Fibroblast of lung (primary cell): ENCODE data around the gene MACROD2. TPM values are rescaled to one million over a fixed set of nuclear protein-coding genes. Genes with fewer than 3 reads are reported as not detected.

ENCODE experiments used
- DNase-seq, 2 donors: peaks; one replicate each; pipeline versions ENCODE4 v3.0.0 to v3.0.0-alpha.2; 2010; ENCODE audit warnings: low read depth in 2 of 2
- H2AFZ ChIP-seq: 2 replicates; pipeline ENCODE4 v1.5.1; 2012; ENCODE audit warnings: low read length, control low read depth, inconsistent platforms
- H3K27ac ChIP-seq: 2 replicates; pipeline ENCODE4 v1.5.1; 2011; ENCODE audit warnings: low read length, control low read depth; ENCODE audit not compliant: insufficient read depth
- H3K27me3 ChIP-seq: 2 replicates; pipeline ENCODE4 v1.5.1; 2011; ENCODE audit warnings: mild to moderate bottlenecking, low read length; ENCODE audit not compliant: control insufficient read depth, insufficient read depth
- H3K36me3 ChIP-seq: 2 replicates; pipeline ENCODE4 v1.5.1; 2011; ENCODE audit warnings: low read length; ENCODE audit not compliant: control insufficient read depth, insufficient read depth
- H3K4me1 ChIP-seq: 2 replicates; pipeline ENCODE4 v1.5.1; 2011; ENCODE audit warnings: low read length; ENCODE audit not compliant: control insufficient read depth, insufficient read depth; ENCODE audit errors: extremely low read depth
- H3K4me2 ChIP-seq: 2 replicates; pipeline ENCODE4 v1.5.1; 2011; ENCODE audit warnings: low read length, control low read depth; ENCODE audit not compliant: insufficient read depth; ENCODE audit errors: extremely low read depth
- H3K4me3 ChIP-seq, 4 experiments: fragments of 200-600 bp in 1 of 4; sonication (generic) in 1 of 4; replicated peaks in 1 of 4; 2 replicates each; pipeline ENCODE4 v1.5.1; 2011 to 2016; ENCODE audit warnings: low read length in 4 of 4, low read depth in 3 of 4, mild to moderate bottlenecking in 3 of 4, control low read depth in 2 of 4, inconsistent platforms in 1 of 4, mixed read lengths in 1 of 4; ENCODE audit not compliant: insufficient read depth in 1 of 4; ENCODE audit errors: control extremely low read depth in 1 of 4
- H3K79me2 ChIP-seq: 2 replicates; pipeline ENCODE4 v1.5.1; 2012; ENCODE audit warnings: mild to moderate bottlenecking, low read length, inconsistent platforms; ENCODE audit not compliant: control insufficient read depth, insufficient read depth
- H3K9ac ChIP-seq: 2 replicates; pipeline ENCODE4 v1.5.1; 2011; ENCODE audit warnings: mild to moderate bottlenecking, low read length, control low read depth; ENCODE audit not compliant: insufficient read depth
- H3K9me3 ChIP-seq: 2 replicates; pipeline ENCODE4 v1.5.1; 2012; ENCODE audit warnings: low read depth, low read length; ENCODE audit not compliant: control insufficient read depth, insufficient read depth
- H4K20me1 ChIP-seq: 2 replicates; pipeline ENCODE4 v1.5.1; 2011; ENCODE audit warnings: low read length; ENCODE audit not compliant: control insufficient read depth, insufficient read depth; ENCODE audit errors: extremely low read depth
- EZH2 ChIP-seq: IDR thresholded peaks from 2 replicates; pipeline ENCODE4 v1.5.1; 2012; ENCODE audit warnings: low read length, control low read depth, mild to moderate bottlenecking; ENCODE audit errors: missing control alignments
- polyA plus RNA-seq, 2 donors: library from polyadenylated mRNA; depleted of rRNA in 1 of 2; stranded (reverse) in 1 of 2; unstranded in 1 of 2; fragments of >200 nt; gene quantifications; 2 replicates each; pipeline ENCODE4 v1.2.1, GENCODE V29; 2011 to 2012; ENCODE audit warnings: missing spikeins in 1 of 2
- total RNA-seq: library from RNA; depleted of rRNA; stranded (reverse); fragments of >200 nt; gene quantifications from 2 replicates; pipeline ENCODE4 v1.2.1, GENCODE V29; 2014
- TF ChIP-seq, protein P1 (sequence below), 2 donors: IDR thresholded peaks in 1 of 2; conservative IDR thresholded peaks in 1 of 2; 1 replicate in 1 of 2; 2 replicates in 1 of 2; pipeline ENCODE4 v1.5.1; 2011 to 2012; ENCODE audit warnings: low read length in 2 of 2, control low read depth in 1 of 2, inconsistent platforms in 1 of 2, low read depth in 1 of 2, mild to moderate bottlenecking in 1 of 2

MACROD2 gene
- total and polyA plus RNA-seq, 2 donors (not counting 1 experiment from before 2014, with no cell fraction given): 0.54 to 1.7 TPM

DNA sequence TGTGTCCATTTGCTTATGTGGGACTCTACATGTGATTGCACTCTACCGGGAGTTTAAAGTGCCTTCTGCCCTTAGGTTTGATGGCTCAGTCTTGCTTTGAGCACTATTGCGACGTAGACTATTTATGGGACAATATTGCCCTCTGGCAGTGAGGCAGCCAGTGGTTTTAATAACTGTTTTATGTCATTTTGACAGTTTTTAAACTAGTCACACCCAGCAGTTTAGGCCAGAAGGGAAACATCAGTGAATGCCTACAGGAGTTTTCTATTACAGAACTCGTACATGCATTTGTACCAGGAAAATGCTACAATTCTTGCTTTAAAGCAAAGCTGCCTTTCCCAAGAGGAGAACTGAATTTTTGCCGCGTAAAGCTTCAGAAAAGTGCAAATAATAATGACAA, 1764.3 kb downstream of the MACROD2 start:
- Histone ChIP-seq H3K27me3 (no peaks in the 10 kb centered on the region), H3K9ac (no peak overlapping the region), H3K27ac (no peak overlapping the region), H3K4me2 (no peak overlapping the region), H4K20me1 (no peaks in the 10 kb centered on the region), H3K4me3 (no peak overlapping the region), H3K9me3 (no peaks in the 10 kb centered on the region), H3K79me2 (no peaks in the 10 kb centered on the region), H2AFZ (no peak overlapping the region), H3K4me1 (no peaks in the 10 kb centered on the region), H3K36me3 (no peaks in the 10 kb centered on the region)
- DNase-seq: no peak
- no peak for TF ChIP-seq EZH2
- TF ChIP-seq, protein P1, sequence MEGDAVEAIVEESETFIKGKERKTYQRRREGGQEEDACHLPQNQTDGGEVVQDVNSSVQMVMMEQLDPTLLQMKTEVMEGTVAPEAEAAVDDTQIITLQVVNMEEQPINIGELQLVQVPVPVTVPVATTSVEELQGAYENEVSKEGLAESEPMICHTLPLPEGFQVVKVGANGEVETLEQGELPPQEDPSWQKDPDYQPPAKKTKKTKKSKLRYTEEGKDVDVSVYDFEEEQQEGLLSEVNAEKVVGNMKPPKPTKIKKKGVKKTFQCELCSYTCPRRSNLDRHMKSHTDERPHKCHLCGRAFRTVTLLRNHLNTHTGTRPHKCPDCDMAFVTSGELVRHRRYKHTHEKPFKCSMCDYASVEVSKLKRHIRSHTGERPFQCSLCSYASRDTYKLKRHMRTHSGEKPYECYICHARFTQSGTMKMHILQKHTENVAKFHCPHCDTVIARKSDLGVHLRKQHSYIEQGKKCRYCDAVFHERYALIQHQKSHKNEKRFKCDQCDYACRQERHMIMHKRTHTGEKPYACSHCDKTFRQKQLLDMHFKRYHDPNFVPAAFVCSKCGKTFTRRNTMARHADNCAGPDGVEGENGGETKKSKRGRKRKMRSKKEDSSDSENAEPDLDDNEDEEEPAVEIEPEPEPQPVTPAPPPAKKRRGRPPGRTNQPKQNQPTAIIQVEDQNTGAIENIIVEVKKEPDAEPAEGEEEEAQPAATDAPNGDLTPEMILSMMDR (conservative IDR thresholded peaks at IDR 0.05 in 1 of 2, IDR thresholded peaks at IDR 0.05 in 1 of 2; ENCODE audit: low read depth in 1 of 2, low read length in 2 of 2): no peak

DNA sequence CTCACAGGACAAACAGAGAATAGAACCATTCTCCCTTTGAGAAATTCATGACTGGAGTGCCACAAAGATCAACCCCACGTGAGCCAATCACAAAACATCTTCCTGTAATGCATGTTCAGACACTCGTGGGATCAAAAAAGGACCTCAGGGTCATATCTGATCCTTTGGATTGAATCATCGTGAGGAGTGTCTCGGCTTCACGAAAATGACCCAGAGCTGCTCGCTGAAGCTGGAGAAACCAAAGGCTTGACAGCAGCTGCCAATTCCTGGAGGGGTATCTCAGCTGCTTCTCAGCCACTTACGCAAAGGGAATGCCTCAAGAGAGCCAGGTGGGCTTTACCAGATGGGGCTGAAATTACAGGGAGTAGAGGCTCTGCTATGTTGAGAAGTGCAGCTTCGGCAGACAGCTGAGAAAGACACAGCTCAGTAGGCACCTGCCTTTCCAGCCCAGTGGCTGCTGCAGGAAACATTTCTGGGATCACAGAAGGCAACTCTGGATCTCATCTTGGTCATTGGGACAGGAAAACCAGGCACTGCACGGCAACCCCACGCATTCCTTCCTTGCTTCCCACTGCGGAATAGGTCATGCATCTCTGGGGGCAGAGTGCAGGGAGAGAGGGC, 1764.8 kb downstream of the MACROD2 start:
- no peak for DNase-seq
- no peak overlapping the region for H3K4me2 ChIP-seq

GRCh38 chr20:15763366-15763765, 1768.0 kb downstream of the MACROD2 start:
- DNase-seq: peak in 1 of 2 donors; percentile 24

More for the DNA sequence above, 1764.8 kb downstream of the MACROD2 start:
- no peaks in the 10 kb centered on the region for H4K20me1 ChIP-seq
- no peak overlapping the region for H3K4me3 ChIP-seq
- no peaks in the 10 kb centered on the region for H3K9me3 ChIP-seq
- H3K4me1 ChIP-seq: no peaks in the 10 kb centered on the region
- H3K36me3 ChIP-seq: no peaks in the 10 kb centered on the region
- H3K27me3 ChIP-seq: no peaks in the 10 kb centered on the region
- H3K27ac ChIP-seq: no peak overlapping the region
- H3K79me2 ChIP-seq: no peaks in the 10 kb centered on the region
- TF ChIP-seq, protein P1 (conservative IDR thresholded peaks at IDR 0.05 in 1 of 2, IDR thresholded peaks at IDR 0.05 in 1 of 2; ENCODE audit: low read depth in 1 of 2, low read length in 2 of 2): no peak
- TF ChIP-seq EZH2: no peak
- H3K9ac ChIP-seq: no peak overlapping the region
- H2AFZ ChIP-seq: no peak overlapping the region

More at GRCh38 chr20:15763366-15763765, 1768.0 kb downstream of the MACROD2 start:
- Histone ChIP-seq H3K36me3 (no peaks in the 10 kb centered on the region), H3K9ac (no peak overlapping the region), H3K9me3 (no peaks in the 10 kb centered on the region), H2AFZ (no peak overlapping the region), H3K4me3 (no peak overlapping the region), H4K20me1 (no peaks in the 10 kb centered on the region), H3K4me1 (no peaks in the 10 kb centered on the region), H3K27me3 (no peaks in the 10 kb centered on the region), H3K79me2 (no peaks in the 10 kb centered on the region), H3K4me2 (no peak overlapping the region), H3K27ac (no peak overlapping the region)
- TF ChIP-seq, protein P1 (conservative IDR thresholded peaks at IDR 0.05 in 1 of 2, IDR thresholded peaks at IDR 0.05 in 1 of 2; ENCODE audit: low read depth in 1 of 2, low read length in 2 of 2): no peak
- no peak for TF ChIP-seq EZH2
